Gastroesophageal sphincter (tissue), 3 donors: Measurements from ENCODE around the gene DEPDC1B.

ENCODE experiments used
- CTCF ChIP-seq, 4 experiments: fragments of 200-600 bp in 2 of 4; fragments of 450-650 bp in 2 of 4; sonication (generic) in 1 of 4; IDR thresholded peaks; one replicate each; pipeline ENCODE4 v1.5.1; 2017 to 2019; ENCODE audit warnings: antibody characterized with exemption in 4 of 4, mild to moderate bottlenecking in 2 of 4, moderate library complexity in 2 of 4
- EP300 ChIP-seq: sonication (generic); formaldehyde crosslinking; IDR thresholded peaks from one replicate; pipeline ENCODE4 v1.6.1; 2017; ENCODE audit warnings: antibody characterized with exemption, mild to moderate bottlenecking
- POLR2A ChIP-seq, 2 donors: fragments of 450-650 bp; IDR thresholded peaks; one replicate each; pipeline ENCODE4 v1.6.1; 2017; ENCODE audit warnings: antibody characterized with exemption in 2 of 2, mild to moderate bottlenecking in 2 of 2, moderate library complexity in 1 of 2

DNA sequence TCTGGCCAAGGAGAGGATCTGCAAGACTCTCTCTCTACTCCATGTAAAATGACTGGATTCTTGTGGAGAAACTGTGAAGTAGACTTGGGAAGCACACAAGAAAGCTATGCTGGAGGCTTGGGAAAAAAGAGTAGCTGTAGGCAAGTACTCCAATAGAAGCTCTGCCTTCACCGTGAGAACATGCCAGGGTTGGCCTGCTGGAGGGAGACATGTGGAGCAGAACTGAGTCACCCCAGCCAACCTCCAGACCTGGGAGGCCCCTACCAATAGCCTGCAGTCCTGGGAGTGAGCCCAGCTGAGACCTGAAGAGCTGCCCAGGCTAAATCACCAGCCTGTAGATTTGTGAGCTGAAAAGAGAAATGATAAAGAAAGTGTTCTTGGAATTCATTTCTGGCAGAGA lies 66.6 kb downstream of the DEPDC1B start:
- TF ChIP-seq POLR2A (IDR thresholded peaks at IDR 0.05) = no peak
- no peak for TF ChIP-seq CTCF (IDR thresholded peaks at IDR 0.05)
- TF ChIP-seq EP300 = no peak
